Gastrocnemius medialis (tissue), 4 donors: Measurements from ENCODE around the gene ATXN10.

Experiments
- POLR2A ChIP-seq, 2 donors: fragments of 450-650 bp; IDR thresholded peaks; one replicate each; pipeline ENCODE4 v1.6.1; 2017; ENCODE audit warnings: antibody characterized with exemption in 2 of 2, mild to moderate bottlenecking in 2 of 2, moderate library complexity in 2 of 2
- TF ChIP-seq, protein P1 (sequence below), 5 experiments: fragments of 450-650 bp in 3 of 5; fragments of 200-600 bp in 2 of 5; sonication (generic) in 2 of 5; IDR thresholded peaks in 4 of 5; conservative IDR thresholded peaks in 1 of 5; 1 replicate in 4 of 5; 2 replicates in 1 of 5; pipeline ENCODE4 v1.5.1; 2016 to 2019; ENCODE audit warnings: antibody characterized with exemption in 5 of 5, mild to moderate bottlenecking in 3 of 5, moderate library complexity in 3 of 5

DNA sequence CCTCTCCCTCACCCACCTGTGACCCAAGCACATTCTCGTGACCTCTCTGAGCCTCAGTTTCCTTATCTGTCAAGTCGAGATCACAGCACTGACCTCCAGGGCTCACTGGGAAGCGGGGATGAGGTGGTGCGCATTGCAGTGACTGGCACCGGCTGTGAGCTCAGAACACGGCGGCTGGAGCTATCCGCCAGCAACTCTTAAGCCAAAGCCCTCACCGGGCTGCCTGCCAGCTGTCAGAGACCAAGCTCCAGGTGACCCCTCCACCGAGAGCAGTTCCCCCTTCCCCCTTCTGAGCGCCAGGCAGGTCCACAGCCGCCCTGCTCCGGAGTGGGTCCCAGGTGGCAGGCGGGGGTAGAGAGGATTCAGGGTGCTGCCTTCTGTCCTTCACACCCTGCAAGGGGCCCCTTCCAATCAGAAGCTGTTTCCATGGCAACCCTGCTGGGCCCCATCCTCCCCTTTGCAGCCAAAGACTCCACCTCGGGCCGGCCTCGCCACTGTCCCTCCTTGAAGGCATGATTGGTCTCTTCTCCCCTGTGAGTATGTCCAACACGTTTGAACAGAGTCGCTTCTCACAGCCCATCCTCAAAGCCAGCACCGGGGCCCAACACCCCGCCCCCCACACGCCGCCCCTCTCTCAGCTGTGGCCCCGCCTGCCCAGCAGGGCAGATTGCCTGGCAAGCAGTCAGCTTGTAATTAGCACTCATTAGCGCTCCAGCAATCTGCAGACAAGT, 206.6 kb downstream of the ATXN10 start:
- no peak for TF ChIP-seq POLR2A (IDR thresholded peaks at IDR 0.05)
- TF ChIP-seq, protein P1, sequence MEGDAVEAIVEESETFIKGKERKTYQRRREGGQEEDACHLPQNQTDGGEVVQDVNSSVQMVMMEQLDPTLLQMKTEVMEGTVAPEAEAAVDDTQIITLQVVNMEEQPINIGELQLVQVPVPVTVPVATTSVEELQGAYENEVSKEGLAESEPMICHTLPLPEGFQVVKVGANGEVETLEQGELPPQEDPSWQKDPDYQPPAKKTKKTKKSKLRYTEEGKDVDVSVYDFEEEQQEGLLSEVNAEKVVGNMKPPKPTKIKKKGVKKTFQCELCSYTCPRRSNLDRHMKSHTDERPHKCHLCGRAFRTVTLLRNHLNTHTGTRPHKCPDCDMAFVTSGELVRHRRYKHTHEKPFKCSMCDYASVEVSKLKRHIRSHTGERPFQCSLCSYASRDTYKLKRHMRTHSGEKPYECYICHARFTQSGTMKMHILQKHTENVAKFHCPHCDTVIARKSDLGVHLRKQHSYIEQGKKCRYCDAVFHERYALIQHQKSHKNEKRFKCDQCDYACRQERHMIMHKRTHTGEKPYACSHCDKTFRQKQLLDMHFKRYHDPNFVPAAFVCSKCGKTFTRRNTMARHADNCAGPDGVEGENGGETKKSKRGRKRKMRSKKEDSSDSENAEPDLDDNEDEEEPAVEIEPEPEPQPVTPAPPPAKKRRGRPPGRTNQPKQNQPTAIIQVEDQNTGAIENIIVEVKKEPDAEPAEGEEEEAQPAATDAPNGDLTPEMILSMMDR (IDR thresholded peaks at IDR 0.05 in 4 of 5, conservative IDR thresholded peaks at IDR 0.05 in 1 of 5) = no peak
